Measurements from ENCODE around the gene APOBEC3B.
A peak's percentile ranks its signal among the peaks of the same experiment; 100 is the strongest.
"Not testable (repeated sequence)": the region's sequence is repeated elsewhere in the genome, so short reads cannot be mapped to it uniquely, and the experiment has no call there.

The APOBEC3B gene

GRCh38 chr22:39037071-39037470 lies 54.9 kb downstream of the APOBEC3B start:
- FAIRE-seq: not testable (repeated sequence)

- no peak for FAIRE-seq
These were observed 57.4 kb downstream of the APOBEC3B start for GRCh38 chr22:39039306-39040126.

- not testable (repeated sequence) for FAIRE-seq
These were observed 58.0 kb downstream of the APOBEC3B start for GRCh38 chr22:39040155-39040537.

GRCh38 chr22:39040538-39041296 lies 58.6 kb downstream of the APOBEC3B start, which contains the start of gene APOBEC3F:
APOBEC3F (plus strand) TSS chr22:39040864; CDS start chr22:39040961, 97 bp downstream.
- FAIRE-seq: peak; percentile 60

- no peak for FAIRE-seq
These were observed 59.8 kb downstream of the APOBEC3B start for GRCh38 chr22:39041908-39042307.
